Hepatocyte (in vitro differentiated cells): Measurements from ENCODE around the gene IZUMO3.

ENCODE experiments used
- EZH2 ChIP-seq: fragments of 200-600 bp; sonication (generic); IDR thresholded peaks from 2 replicates; pipeline ENCODE4 v1.6.1; 2016; ENCODE audit warnings: antibody characterized with exemption, mild to moderate bottlenecking, borderline replicate concordance
- TF ChIP-seq, protein P1 (sequence below): fragments of 200-600 bp; sonication (generic); IDR thresholded peaks from 2 replicates; pipeline ENCODE4 v1.5.1; 2016; ENCODE audit warnings: antibody characterized with exemption, mild to moderate bottlenecking; ENCODE audit not compliant: poor library complexity

DNA sequence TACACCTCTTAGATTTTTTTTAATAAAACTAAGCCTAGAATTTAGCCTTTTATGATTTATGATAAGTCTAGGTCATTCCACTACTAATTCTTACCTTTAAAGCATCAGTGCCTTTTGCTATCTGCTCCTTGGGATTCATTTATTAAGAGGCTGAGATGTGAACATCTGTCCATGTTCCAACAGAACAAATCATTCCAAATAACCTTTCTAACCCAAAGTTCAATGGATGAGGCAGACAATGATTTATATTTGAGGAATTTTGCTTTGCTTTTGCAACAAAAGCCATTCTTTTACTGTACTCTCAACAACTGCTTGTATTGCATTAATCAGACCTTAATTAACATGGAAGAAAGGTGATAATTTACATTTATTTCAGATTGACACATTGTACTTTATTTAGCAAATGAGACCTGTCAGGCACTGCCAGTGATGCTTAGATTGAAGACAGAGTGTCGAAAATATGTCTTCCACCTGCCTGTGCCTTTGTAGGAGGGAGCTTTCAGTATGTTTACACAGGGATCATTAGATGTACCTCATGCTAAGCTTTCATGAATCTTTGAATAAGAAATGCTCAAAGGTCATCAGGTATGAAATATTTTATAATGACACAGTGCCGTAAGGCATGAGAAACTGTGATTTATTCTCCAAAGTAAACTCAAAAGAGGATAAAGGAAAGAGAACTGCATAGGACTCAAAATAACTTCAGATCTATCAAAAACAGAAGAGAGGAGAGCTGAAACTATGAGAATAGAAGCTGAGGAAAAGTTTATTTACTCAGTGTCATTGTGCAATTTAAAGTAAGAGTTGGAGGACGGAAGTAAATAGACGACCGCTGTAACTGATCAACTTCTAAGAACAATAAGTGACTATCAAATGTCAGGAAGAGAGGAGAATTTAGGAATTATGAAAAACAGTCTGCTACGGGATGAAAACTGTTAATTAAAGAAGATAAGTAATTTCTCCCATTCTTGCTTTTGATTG is 36.7 kb upstream of the IZUMO3 start:
- TF ChIP-seq, protein P1, sequence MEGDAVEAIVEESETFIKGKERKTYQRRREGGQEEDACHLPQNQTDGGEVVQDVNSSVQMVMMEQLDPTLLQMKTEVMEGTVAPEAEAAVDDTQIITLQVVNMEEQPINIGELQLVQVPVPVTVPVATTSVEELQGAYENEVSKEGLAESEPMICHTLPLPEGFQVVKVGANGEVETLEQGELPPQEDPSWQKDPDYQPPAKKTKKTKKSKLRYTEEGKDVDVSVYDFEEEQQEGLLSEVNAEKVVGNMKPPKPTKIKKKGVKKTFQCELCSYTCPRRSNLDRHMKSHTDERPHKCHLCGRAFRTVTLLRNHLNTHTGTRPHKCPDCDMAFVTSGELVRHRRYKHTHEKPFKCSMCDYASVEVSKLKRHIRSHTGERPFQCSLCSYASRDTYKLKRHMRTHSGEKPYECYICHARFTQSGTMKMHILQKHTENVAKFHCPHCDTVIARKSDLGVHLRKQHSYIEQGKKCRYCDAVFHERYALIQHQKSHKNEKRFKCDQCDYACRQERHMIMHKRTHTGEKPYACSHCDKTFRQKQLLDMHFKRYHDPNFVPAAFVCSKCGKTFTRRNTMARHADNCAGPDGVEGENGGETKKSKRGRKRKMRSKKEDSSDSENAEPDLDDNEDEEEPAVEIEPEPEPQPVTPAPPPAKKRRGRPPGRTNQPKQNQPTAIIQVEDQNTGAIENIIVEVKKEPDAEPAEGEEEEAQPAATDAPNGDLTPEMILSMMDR: no peak
- TF ChIP-seq EZH2: no peak
